ENCODE measurements around the gene MPP1. TPM values are rescaled to one million over a fixed set of nuclear protein-coding genes. Genes with fewer than 3 reads are reported as not detected.
"Not testable (repeated sequence)": the region's sequence is repeated elsewhere in the genome, so short reads cannot be mapped to it uniquely, and the experiment has no call there.

The MPP1 gene
- total and polyA plus RNA-seq, 2 of the 8 experiments (the other 6 are each of a cell fraction or from before 2014, with no cell fraction given) = 7.6 to 13.4 TPM

DNA sequence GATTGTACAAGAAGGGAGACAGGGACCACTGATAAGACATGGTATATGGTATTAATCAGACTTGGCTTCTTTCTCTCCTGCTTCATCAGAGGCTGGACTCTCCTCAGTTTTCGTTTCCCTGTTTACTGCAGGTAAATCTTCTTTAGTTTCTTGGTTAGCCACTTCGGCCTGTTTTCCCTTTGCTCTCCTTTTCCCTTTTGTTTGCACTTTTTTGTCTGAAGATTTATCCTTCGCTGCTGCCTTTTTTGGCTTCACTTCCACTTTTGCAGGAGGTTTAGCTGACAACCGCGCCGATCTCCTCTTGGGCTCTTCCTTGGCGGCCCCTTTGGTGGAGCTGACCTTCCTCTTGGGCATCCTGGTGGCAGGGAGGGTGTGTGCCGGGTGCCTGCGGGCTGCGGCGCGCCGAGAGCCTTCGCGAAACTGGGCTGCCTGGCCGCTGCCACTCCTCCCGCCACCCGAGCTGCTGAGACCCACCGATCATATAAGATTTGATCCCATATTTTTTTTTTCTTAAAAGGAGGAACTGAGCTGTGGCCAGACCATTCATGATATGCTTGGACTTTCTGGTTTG, 11.8 kb upstream of the MPP1 start:
- not testable (repeated sequence) for H2BK120ac ChIP-seq (replicated peaks; ENCODE audit: low read depth, low read length); H2BK20ac ChIP-seq (ENCODE audit: low read length); H2AK5ac ChIP-seq (ENCODE audit: low read depth, low read length); H4K20me1 ChIP-seq (replicated peaks in 1 of 2; ENCODE audit: control insufficient read depth in 1 of 2, insufficient read depth in 2 of 2, low read length in 2 of 2); H3K36me3 ChIP-seq (ENCODE audit: control insufficient read depth in 2 of 4, insufficient read depth in 4 of 4, low read length in 3 of 4); H3K4ac ChIP-seq (replicated peaks; ENCODE audit: insufficient read length, low read depth, low read length); H3K79me1 ChIP-seq (ENCODE audit: low read depth, low read length); H3K4me3 ChIP-seq (ENCODE audit: extremely low read depth in 1 of 4, insufficient read depth in 2 of 4, low read depth in 3 of 4, low read length in 4 of 4); H3K4me1 ChIP-seq (replicated peaks in 1 of 4; ENCODE audit: control insufficient read depth in 3 of 4, insufficient read depth in 4 of 4, low read length in 3 of 4); DNase-seq (ENCODE audit: low read depth in 1 of 2, low spot score in 2 of 2); H2AFZ ChIP-seq (ENCODE audit: low read length); H3K14ac ChIP-seq (ENCODE audit: insufficient read length); H3K9ac ChIP-seq (replicated peaks in 1 of 4; ENCODE audit: extremely low read depth in 1 of 4, low read depth in 3 of 4, low read length in 3 of 4); H3K9me3 ChIP-seq (ENCODE audit: insufficient read depth in 2 of 2, low read depth in 1 of 2, low read length in 1 of 2); H2BK5ac ChIP-seq (ENCODE audit: low read depth, low read length); H2BK15ac ChIP-seq (ENCODE audit: low read length); FAIRE-seq; H4K91ac ChIP-seq (replicated peaks; ENCODE audit: insufficient read length, low read length); H3K23me2 ChIP-seq (ENCODE audit: low read depth, low read length); H3K56ac ChIP-seq (replicated peaks; ENCODE audit: insufficient read length, low read depth, low read length); H3K27ac ChIP-seq (ENCODE audit: low read depth, low read length); H3K4me2 ChIP-seq (ENCODE audit: insufficient read depth in 1 of 2, low read depth in 2 of 2, low read length in 2 of 2); H4K5ac ChIP-seq (ENCODE audit: insufficient read length, low read depth, low read length); H3K27me3 ChIP-seq (replicated peaks in 1 of 4; ENCODE audit: control insufficient read depth in 3 of 4, extremely low read depth in 1 of 4, insufficient read depth in 3 of 4, low read length in 3 of 4); H3K18ac ChIP-seq (ENCODE audit: extremely low read depth, low read length); H2BK12ac ChIP-seq (ENCODE audit: low read depth, low read length); H3K23ac ChIP-seq (ENCODE audit: insufficient read length); H4K8ac ChIP-seq (ENCODE audit: extremely low read depth, insufficient read depth, low read length); H3K79me2 ChIP-seq (ENCODE audit: control insufficient read depth in 1 of 2, insufficient read depth in 2 of 2, low read length in 2 of 2)
- ChIA-PET CTCF (ENCODE audit: partially characterized antibody) (interaction anchor here (0.9 kb wide), 1 partner anchor 14 kb away, joined by 4 read pairs; no protein-coding TSS in a partner anchor), POLR2A (ENCODE audit: partially characterized antibody) (interaction anchor here (0.6 kb wide), 1 partner anchor 21 kb away, joined by 4 read pairs; no protein-coding TSS in a partner anchor)
- WGBS, 2 experiments (ENCODE audit: extremely low coverage in 1 of 2, insufficient coverage in 1 of 2, insufficient read length in 1 of 2, insufficient replicate concordance in 2 of 2, low coverage in 1 of 2, low lambda C conversion rate in 2 of 2, missing lambda C conversion rate in 1 of 2) = 93% methylated on average over 5 of the region's 19 CpGs; no CpG with 5 or more reads in 1 of the 2 experiments

DNA sequence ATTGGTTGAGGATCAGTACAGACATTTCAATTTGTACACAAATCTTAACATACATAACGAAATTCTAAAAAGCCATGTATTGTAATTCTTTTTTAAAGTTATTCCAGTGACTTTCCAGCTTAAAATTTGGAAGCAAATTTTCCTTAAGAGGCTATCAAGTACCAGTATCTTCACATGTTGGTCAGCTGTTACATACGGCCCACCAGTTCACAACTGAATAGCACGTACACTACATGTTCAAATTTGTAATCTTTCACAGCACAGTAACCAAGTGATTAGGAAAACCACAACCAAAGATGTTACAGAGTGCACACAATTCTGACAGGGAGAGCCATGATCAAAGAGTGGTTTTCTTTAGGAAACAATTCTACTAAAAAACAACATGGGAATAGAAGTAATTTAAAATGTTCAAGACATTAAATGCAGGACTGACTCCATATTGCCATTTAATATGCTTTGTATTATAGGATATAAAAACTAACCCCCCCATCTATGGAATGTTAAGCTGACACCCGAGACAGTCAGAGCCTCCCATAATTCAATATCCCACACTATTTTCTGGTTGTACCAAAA, 11.1 kb upstream of the MPP1 start:
- WGBS, 2 experiments (ENCODE audit: extremely low coverage in 1 of 2, insufficient coverage in 1 of 2, insufficient read length in 1 of 2, insufficient replicate concordance in 2 of 2, low coverage in 1 of 2, low lambda C conversion rate in 2 of 2, missing lambda C conversion rate in 1 of 2) = 83% methylated on average over 4 of the region's 4 CpGs; no CpG with 5 or more reads in 1 of the 2 experiments
- H4K8ac ChIP-seq (ENCODE audit: extremely low read depth, insufficient read depth, low read length); H3K14ac ChIP-seq (ENCODE audit: insufficient read length); POLR2A ChIA-PET (ENCODE audit: partially characterized antibody); H2BK5ac ChIP-seq (ENCODE audit: low read depth, low read length); H3K23ac ChIP-seq (ENCODE audit: insufficient read length); H2BK120ac ChIP-seq (replicated peaks; ENCODE audit: low read depth, low read length); DNase-seq (ENCODE audit: low read depth in 1 of 2, low spot score in 2 of 2); H2AK5ac ChIP-seq (ENCODE audit: low read depth, low read length); H2BK15ac ChIP-seq (ENCODE audit: low read length); H4K91ac ChIP-seq (replicated peaks; ENCODE audit: insufficient read length, low read length); H2AFZ ChIP-seq (ENCODE audit: low read length); H2BK20ac ChIP-seq (ENCODE audit: low read length); H3K18ac ChIP-seq (ENCODE audit: extremely low read depth, low read length); H4K5ac ChIP-seq (ENCODE audit: insufficient read length, low read depth, low read length); H3K4ac ChIP-seq (replicated peaks; ENCODE audit: insufficient read length, low read depth, low read length); H3K36me3 ChIP-seq (ENCODE audit: control insufficient read depth in 2 of 4, insufficient read depth in 4 of 4, low read length in 3 of 4); H2BK12ac ChIP-seq (ENCODE audit: low read depth, low read length); CTCF ChIA-PET (ENCODE audit: partially characterized antibody); H3K4me2 ChIP-seq (ENCODE audit: insufficient read depth in 1 of 2, low read depth in 2 of 2, low read length in 2 of 2); H4K20me1 ChIP-seq (replicated peaks in 1 of 2; ENCODE audit: control insufficient read depth in 1 of 2, insufficient read depth in 2 of 2, low read length in 2 of 2); H3K79me1 ChIP-seq (ENCODE audit: low read depth, low read length); H3K4me3 ChIP-seq (ENCODE audit: extremely low read depth in 1 of 4, insufficient read depth in 2 of 4, low read depth in 3 of 4, low read length in 4 of 4); H3K4me1 ChIP-seq (replicated peaks in 1 of 4; ENCODE audit: control insufficient read depth in 3 of 4, insufficient read depth in 4 of 4, low read length in 3 of 4); H3K9me3 ChIP-seq (ENCODE audit: insufficient read depth in 2 of 2, low read depth in 1 of 2, low read length in 1 of 2); H3K27me3 ChIP-seq (replicated peaks in 1 of 4; ENCODE audit: control insufficient read depth in 3 of 4, extremely low read depth in 1 of 4, insufficient read depth in 3 of 4, low read length in 3 of 4); H3K23me2 ChIP-seq (ENCODE audit: low read depth, low read length); H3K9ac ChIP-seq (replicated peaks in 1 of 4; ENCODE audit: extremely low read depth in 1 of 4, low read depth in 3 of 4, low read length in 3 of 4); H3K79me2 ChIP-seq (ENCODE audit: control insufficient read depth in 1 of 2, insufficient read depth in 2 of 2, low read length in 2 of 2); H3K27ac ChIP-seq (ENCODE audit: low read depth, low read length); H3K56ac ChIP-seq (replicated peaks; ENCODE audit: insufficient read length, low read depth, low read length): not testable (repeated sequence)
- peak; percentile 63 for FAIRE-seq

Measured in H1 (cell line).